C4-2B (cell line): ENCODE measurements around the gene TCEA2.

Experiments
- CTCF ChIP-seq: fragments of 450-650 bp; conservative IDR thresholded peaks from 2 replicates; pipeline ENCODE4 v1.5.1; 2017; ENCODE audit warnings: mild to moderate bottlenecking
- ZFX ChIP-seq: fragments of 450-650 bp; IDR thresholded peaks from 2 replicates; pipeline ENCODE4 v1.6.1; 2017

GRCh38 chr20:64093013-64093503 is 30.1 kb downstream of the TCEA2 start:
- TF ChIP-seq CTCF (no peak), ZFX (no peak)
